Stimulated activated CD4-positive, alpha-beta T cell treated with anti-CD3 and anti-CD28 coated beads, Interleukin-2, amount 100 ng/mL, for 24 hours (primary cell): ENCODE measurements around the gene WBP2NL.

Experiments
- DNase-seq, 2 donors: peaks; one replicate each; pipeline ENCODE4 v3.0.0-alpha.2; 2020

WBP2NL gene

GRCh38 chr22:42074132-42074811 is 75.7 kb downstream of the WBP2NL start, which contains the start of gene PHETA2:
Gene PHETA2 (plus strand): TSS chr22:42074248. CDS start chr22:42077294, 3,046 bp downstream.
- DNase-seq = peak; percentile 62 to 64

DNA sequence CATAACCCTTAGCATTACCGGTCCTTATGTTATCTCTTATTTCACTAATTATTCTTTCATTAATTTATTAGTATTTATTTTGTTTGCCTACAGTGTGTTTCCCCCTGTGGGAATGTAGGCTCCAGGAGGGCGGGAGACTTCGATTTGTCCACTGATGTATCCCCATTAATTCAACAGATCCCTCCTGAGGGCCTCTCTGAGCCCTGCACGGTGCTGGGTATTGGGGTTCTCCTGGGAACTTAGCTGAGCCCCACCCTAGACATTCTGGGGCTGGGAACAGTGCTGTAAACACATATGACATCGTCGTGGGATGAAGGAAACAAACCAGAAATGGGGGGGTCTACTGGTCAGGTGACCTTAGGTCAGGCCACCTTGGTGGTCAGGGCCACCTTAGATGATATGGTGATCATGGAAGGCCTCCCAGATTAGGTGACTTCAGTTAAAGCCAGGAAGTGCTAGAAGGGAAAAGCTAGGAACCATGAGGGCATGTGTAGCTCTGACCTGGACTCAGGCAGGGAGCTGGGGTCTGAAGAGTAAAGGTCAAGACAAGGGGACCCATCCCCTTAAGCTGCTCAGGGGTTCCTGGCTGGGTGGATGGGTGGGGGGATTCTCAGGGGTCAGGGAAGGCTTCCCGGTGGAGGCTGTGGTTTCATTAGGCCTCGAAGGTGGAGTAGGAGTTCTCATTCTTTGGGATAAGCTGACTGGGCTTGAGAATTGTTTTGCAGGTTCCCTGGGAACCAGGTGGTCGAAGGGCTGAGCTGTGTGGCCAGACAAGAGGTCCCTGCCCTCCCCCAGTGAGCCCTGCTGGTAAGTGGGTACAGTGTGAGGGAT is 76.5 kb downstream of the WBP2NL start:
- DNase-seq = no peak

DNA sequence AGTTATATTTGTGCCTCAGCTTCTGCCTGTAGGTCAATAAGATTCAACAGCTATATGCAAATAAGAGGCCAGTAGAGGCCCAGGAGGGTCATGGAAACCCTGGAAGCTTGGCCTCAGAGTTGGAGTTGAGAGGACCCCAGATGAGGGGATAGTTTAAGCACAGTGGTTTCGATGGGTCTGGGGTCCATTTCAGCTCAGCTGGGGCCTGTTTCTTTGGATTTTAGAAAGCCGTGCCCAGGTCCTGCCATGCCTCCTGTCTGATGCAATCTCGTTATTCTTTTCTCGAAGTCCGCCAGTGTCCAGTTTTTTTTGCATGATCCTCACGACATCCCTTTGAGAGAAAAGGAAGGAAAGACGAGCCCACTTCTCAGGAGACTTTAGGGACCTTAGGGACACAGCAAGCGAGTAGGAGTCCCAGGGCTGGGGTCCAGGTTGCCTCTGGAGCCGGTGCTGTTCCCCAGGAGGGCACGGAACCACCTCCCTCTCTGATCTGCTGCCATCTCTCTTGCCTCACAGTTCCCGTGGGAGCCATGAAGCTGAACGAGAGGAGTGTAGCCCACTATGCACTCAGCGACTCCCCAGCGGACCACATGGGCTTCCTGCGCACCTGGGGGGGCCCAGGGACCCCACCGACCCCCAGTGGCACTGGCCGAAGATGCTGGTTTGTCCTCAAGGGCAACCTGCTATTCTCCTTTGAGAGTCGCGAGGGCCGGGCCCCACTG is 78.3 kb downstream of the WBP2NL start:
- DNase-seq = no peak

DNA sequence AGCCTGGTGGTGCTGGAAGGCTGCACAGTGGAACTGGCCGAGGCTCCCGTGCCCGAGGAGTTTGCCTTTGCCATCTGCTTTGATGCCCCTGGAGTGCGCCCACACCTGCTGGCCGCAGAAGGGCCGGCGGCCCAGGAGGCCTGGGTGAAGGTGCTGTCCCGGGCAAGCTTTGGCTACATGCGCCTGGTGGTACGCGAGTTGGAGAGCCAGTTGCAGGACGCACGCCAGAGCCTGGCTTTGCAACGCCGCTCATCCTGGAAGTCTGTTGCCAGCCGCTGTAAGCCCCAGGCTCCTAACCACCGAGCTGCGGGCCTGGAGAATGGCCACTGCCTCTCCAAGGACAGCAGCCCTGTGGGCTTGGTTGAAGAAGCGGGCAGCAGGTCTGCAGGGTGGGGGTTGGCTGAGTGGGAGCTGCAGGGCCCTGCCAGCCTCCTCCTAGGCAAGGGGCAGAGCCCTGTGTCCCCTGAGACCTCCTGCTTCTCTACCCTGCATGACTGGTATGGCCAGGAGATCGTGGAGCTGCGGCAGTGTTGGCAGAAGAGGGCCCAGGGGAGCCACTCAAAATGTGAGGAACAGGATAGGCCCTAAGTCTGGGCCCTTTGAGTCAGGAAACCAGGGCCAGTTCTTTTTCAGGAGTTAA is 79.0 kb downstream of the WBP2NL start:
- DNase-seq = no peak
